ENCODE measurements around the gene SLC4A11. TPM values are rescaled to one million over a fixed set of nuclear protein-coding genes. Genes with fewer than 3 reads are reported as not detected.

The SLC4A11 gene
- total and polyA plus RNA-seq, 7 donors = 0.10 to 1.4 (median 0.44) TPM

Other genes with a start within 250 kb of the SLC4A11 start
- gene GNRH2, start 195.6 kb downstream of the SLC4A11 start, total RNA-seq = not detected
- gene GNRH2, start 195.6 kb downstream of the SLC4A11 start, polyA plus RNA-seq = under 1 TPM in 1 of 3 donors, not detected in 2; 0.39 TPM
- gene MRPS26, start 193.1 kb downstream of the SLC4A11 start, total RNA-seq = 10 to 100 TPM; 42.8 to 49.0 (median 44.7) TPM
- gene MRPS26, start 193.1 kb downstream of the SLC4A11 start, polyA plus RNA-seq = 100 to 1,000 TPM in 1 of 3 donors, 10 to 100 TPM in 2; 51.6 to 150 (median 68.7) TPM
- not detected for gene OXT, start 167.6 kb downstream of the SLC4A11 start, total RNA-seq
- gene OXT, start 167.6 kb downstream of the SLC4A11 start, polyA plus RNA-seq = under 1 TPM; 0.12 to 0.73 (median 0.17) TPM
- not detected for gene AVP, start 154.5 kb downstream of the SLC4A11 start, total RNA-seq
- not detected for gene AVP, start 154.5 kb downstream of the SLC4A11 start, polyA plus RNA-seq
- 10 to 100 TPM; 22.4 to 45.9 (median 26.4) TPM for gene FASTKD5, start 79.3 kb downstream of the SLC4A11 start, total RNA-seq
- 10 to 100 TPM; 30.9 to 91.1 (median 35.5) TPM for gene FASTKD5, start 79.3 kb downstream of the SLC4A11 start, polyA plus RNA-seq
- 10 to 100 TPM in 1 of 4 donors, 1 to 10 TPM in 3; 6.1 to 10.8 (median 8.3) TPM for gene UBOX5, start 79.3 kb downstream of the SLC4A11 start, total RNA-seq
- 1 to 10 TPM; 4.0 to 7.9 (median 5.6) TPM for gene UBOX5, start 79.3 kb downstream of the SLC4A11 start, polyA plus RNA-seq
- 10 to 100 TPM in 1 of 4 donors, 1 to 10 TPM in 3; 5.8 to 10.5 (median 7.5) TPM for gene LZTS3, start 65.6 kb downstream of the SLC4A11 start, total RNA-seq
- gene LZTS3, start 65.6 kb downstream of the SLC4A11 start, polyA plus RNA-seq = 10 to 100 TPM in 1 of 3 donors, 1 to 10 TPM in 2; 4.1 to 13.7 (median 8.0) TPM
- gene DDRGK1, start 34.5 kb downstream of the SLC4A11 start, total RNA-seq = 10 to 100 TPM; 36.6 to 49.7 (median 42.3) TPM
- 10 to 100 TPM; 58.3 to 82.2 (median 71.7) TPM for gene DDRGK1, start 34.5 kb downstream of the SLC4A11 start, polyA plus RNA-seq
- gene ITPA, start 29.7 kb downstream of the SLC4A11 start, total RNA-seq = 10 to 100 TPM; 19.6 to 26.0 (median 23.9) TPM
- 10 to 100 TPM; 28.4 to 83.9 (median 41.0) TPM for gene ITPA, start 29.7 kb downstream of the SLC4A11 start, polyA plus RNA-seq
- 10 to 100 TPM; 17.2 to 27.0 (median 21.5) TPM for gene DNAAF9, start 168.5 kb upstream of the SLC4A11 start, total RNA-seq
- 1 to 10 TPM; 5.4 to 7.9 (median 7.1) TPM for gene DNAAF9, start 168.5 kb upstream of the SLC4A11 start, polyA plus RNA-seq
- 10 to 100 TPM; 14.7 to 18.6 (median 16.8) TPM for gene ATRN, start 231.8 kb upstream of the SLC4A11 start, total RNA-seq
- 1 to 10 TPM; 3.9 to 7.6 (median 5.4) TPM for gene ATRN, start 231.8 kb upstream of the SLC4A11 start, polyA plus RNA-seq

All from psoas muscle (tissue), 7 donors.